GM20000 (cell line): Measurements from ENCODE around the gene PODXL.

Source experiments
- DNase-seq: peaks from one replicate; pipeline ENCODE4 v3.0.0; 2012; ENCODE audit warnings: low spot score
- CTCF ChIP-seq: IDR thresholded peaks from 2 replicates; pipeline ENCODE4 v1.5.1; 2012; ENCODE audit warnings: mild to moderate bottlenecking, control low read depth; ENCODE audit errors: extremely low read depth, missing control alignments

PODXL gene

GRCh38 chr7:131600085-131600881 is 43.9 kb upstream of the PODXL start:
- TF ChIP-seq CTCF = no peak
- DNase-seq = no peak

- TF ChIP-seq CTCF = no peak
- DNase-seq = no peak
Observed at GRCh38 chr7:131596785-131597184, 40.4 kb upstream of the PODXL start.

GRCh38 chr7:131595699-131596098 is 39.3 kb upstream of the PODXL start:
- TF ChIP-seq CTCF = no peak

GRCh38 chr7:131591687-131592319 is 35.4 kb upstream of the PODXL start:
- TF ChIP-seq CTCF = no peak
- DNase-seq = no peak

More at GRCh38 chr7:131595699-131596098, 39.3 kb upstream of the PODXL start:
- no peak for DNase-seq

GRCh38 chr7:131587315-131587923 is 31.0 kb upstream of the PODXL start:
- DNase-seq = no peak
- no peak for TF ChIP-seq CTCF

- TF ChIP-seq CTCF = no peak
- no peak for DNase-seq
Observed at GRCh38 chr7:131586759-131587158, 30.3 kb upstream of the PODXL start.

GRCh38 chr7:131586259-131586658 is 29.8 kb upstream of the PODXL start:
- TF ChIP-seq CTCF = no peak
- DNase-seq = no peak
